ENCODE data around the gene LAG3. TPM values are rescaled to one million over a fixed set of nuclear protein-coding genes. Genes with fewer than 3 reads are reported as not detected.
"Not testable (repeated sequence)": the region's sequence is repeated elsewhere in the genome, so short reads cannot be mapped to it uniquely, and the experiment has no call there.

The LAG3 gene
- polyA plus RNA-seq (ENCODE audit: insufficient read length), result 0.80 TPM

GRCh38 chr12:6772331-6772695 lies at the start of gene LAG3:
LAG3 (plus strand) TSS chr12:6772520; CDS start chr12:6772853, 333 bp downstream.
- DNase-seq, result no peak

DNA sequence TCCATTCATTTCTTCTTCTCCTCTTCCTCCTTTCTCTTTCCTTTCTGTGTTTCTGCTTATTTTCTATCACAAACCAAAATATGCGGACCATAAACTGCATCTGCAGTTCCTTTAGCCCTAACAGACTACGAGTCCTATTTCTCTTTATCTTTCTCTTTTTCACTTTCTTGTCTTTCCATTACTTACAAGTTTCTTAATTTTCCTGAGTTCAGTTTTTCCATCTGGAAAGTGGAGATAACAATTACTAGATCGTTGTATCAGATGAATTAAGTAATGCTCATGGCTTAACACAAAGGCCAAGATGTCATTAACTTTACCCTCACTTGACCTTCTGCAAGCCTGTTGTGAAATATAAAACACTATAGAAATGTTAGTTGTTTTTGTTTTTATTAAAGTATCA lies 49.5 kb upstream of the LAG3 start:
- DNase-seq, result no peak

DNA sequence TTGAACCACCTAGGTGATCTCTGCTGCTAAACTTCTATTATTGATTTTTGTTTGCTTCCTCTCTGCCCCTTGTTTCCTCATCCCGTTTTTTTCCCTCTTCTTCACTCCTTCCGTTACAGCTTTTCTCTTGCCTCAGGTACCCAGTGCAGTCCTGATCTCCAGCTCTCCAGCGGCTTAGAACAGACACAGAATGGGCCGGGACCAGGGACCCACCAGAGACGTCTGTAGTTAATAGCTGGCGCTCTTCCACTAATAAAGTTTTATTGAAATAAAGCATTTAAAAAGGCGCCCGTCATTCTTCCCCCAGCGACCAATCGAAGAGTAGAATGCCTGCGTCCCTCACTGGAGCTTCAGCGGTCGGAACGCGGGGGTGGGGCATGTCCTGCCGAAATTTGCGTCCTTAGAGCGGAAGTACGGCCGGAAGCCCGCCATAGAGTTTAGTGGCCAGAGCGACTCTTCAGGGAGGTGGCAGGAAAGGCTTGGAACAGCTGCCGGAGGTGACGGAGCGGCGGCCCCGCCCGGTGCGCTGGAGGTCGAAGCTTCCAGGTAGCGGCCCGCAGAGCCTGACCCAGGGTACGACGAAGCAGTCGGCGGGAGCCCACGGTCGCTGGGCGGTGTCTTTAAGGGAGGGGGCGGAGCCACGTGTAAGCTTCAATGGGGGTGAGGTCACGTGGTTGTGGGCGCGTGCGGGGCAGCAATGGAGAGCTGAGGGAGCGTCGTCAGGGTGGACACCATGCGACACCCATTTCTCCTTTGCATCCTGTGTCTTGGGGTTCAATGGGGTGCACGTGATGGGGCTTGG lies 48.5 kb upstream of the LAG3 start, which contains the start of gene COPS7A:
Gene COPS7A (plus strand): TSS at position 440 of the 802 bp plus-strand sequence. CDS start 611 bp downstream, outside the sequence.
- peak; percentile 97 for DNase-seq

DNA sequence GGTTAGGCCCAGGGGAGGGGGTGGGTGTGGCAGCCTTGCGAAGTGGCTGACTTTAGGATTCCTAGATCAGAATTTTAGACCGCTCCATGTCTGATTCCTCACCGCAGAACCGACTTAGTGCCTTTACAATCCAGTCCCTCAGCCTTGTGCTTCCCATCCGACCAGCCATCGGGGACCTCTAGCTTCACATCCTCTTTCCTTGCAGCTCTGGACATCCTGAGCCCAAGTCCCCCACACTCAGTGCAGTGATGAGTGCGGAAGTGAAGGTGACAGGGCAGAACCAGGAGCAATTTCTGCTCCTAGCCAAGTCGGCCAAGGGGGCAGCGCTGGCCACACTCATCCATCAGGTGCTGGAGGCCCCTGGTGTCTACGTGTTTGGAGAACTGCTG lies 47.9 kb upstream of the LAG3 start:
- DNase-seq, result peak; percentile 15

DNA sequence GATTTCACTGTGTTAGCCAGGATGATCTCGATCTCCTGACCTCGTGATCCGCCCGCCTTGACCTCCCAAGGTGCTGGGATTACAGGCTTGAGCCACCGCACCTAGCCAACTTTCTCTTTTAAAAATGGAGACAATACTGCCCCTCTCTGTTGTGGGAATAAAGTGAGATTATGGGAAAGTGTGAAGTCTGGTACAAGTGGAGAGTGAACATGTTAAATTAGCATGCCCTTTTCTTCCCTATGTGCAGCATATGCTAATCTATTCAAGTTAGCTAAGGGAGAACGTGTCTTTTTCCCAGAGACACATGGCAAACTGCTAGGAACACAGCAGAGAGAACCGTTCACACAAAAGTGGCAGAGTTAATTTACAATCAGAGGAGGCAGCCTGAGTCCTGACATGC lies 47.0 kb upstream of the LAG3 start:
- no peak for DNase-seq

DNA sequence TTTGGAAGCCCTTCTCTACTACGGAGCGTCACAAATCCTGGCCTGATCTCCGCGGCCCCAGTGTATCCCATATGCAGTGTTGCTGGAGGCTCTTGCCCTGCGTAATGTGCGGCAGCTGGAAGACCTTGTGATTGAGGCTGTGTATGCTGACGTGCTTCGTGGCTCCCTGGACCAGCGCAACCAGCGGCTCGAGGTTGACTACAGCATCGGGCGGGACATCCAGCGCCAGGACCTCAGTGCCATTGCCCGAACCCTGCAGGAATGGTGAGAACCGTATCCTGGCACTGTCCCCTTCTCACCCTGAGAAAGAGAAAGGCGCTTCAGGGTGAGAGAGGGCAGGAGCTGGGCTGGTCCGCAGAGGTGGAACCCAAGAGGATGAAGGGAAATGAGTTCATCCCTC lies 43.1 kb upstream of the LAG3 start:
- no peak for DNase-seq

- no peak for DNase-seq
These were observed 42.2 kb upstream of the LAG3 start for GRCh38 chr12:6730169-6730568.

- no peak for DNase-seq
These were observed 37.6 kb upstream of the LAG3 start for GRCh38 chr12:6734506-6735387.

GRCh38 chr12:6735448-6736191 lies 36.7 kb upstream of the LAG3 start:
- DNase-seq, result no peak

GRCh38 chr12:6736754-6737153 lies 35.6 kb upstream of the LAG3 start:
- no peak for DNase-seq

DNA sequence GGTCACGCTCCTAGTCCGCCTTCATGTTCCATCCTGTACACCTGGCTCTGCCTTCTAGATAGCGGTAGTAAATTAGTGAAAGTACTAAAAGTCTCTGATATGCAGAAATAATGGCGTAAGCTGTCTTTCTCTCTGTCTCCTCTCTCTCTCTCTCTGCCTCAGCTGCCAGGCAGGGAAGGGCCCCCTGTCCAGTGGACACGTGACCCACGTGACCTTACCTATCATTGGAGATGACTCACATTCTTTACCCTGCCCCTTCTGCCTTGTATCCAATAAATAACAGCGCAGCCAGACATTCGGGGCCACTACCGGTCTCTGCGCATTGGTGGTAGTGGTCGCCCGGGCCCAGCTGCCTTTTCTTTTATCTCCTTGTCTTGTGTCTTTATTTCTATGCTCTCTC lies 30.2 kb upstream of the LAG3 start:
- not testable (repeated sequence) for DNase-seq

DNA sequence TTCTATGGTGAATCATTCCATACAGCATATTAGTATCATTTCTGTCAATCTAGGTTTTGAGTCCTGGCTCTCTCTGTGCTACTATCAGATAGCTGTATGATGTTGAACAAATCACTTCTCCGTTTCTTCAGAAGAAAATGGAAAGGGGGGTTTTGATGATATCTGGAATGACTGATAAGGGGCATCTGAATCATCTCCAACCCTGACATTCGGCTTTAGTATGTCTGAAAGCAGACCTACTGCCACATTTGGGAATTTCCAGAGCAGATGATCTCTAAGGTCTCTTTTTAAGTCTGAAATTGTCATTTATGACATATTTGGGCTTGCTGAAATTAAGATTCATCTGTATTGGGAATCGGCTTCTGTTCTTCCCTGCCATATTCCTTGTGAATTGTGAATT lies 29.5 kb upstream of the LAG3 start:
- DNase-seq, result no peak

GRCh38 chr12:6743300-6743699 lies 29.0 kb upstream of the LAG3 start:
- not testable (repeated sequence) for DNase-seq

DNA sequence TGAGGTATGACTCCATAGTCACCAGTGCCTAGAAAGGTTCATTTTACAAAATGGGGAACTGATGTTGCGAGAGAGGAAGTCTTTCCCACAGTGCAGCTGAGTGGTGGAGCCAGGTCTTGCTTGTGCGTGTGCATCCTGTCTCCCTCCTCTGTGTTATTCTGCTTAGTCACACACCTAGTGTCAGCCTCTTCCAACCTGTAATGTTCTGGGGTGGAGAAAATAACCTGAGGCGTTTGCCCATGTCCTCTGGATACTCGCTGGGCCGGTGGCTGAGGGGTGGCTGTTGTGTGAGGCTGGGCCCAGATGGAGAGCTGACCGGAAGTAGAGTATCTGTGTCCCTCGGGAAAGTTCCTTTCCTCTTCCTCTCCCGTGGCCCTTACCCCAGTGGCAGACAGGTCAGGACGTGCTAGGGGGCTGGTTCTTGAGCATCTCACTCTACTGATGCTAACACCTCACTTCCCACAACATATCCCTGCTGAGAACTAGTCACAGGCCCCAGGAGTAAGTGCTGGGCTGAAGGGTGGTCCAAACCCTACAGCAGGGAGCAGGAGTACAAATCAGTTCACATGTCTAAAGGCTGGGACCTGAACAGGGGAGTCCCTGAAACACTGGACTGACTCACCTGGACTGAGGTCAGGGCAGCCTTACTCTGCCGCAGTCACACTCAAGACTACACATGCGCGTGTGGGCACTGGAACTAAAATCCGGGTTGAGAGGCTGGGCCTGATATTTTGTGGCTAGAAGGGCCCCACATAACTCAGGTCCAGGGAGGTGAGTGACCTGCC lies 26.4 kb upstream of the LAG3 start:
- no peak for DNase-seq

DNA sequence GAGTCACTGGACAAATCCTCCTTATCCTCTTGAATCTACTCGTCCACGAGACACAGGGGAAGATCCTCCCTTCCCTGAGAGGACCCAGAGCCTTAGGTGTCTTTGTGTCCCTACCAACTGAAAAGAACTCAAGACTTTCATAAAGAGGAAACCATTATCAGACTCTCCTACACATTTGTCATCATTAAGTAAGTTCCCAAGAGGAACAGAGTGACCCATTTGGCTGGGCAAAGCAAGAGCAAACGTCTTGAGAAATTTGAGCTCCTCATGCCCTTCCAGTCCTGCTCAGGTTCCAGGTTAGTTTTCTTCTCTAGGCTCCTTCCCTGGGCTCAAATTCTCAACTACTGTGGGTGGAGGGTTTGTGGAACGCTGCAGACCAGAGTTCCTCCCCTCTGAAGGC lies 25.1 kb upstream of the LAG3 start:
- no peak for DNase-seq

GRCh38 chr12:6748761-6749160 lies 23.6 kb upstream of the LAG3 start:
- no peak for DNase-seq

DNA sequence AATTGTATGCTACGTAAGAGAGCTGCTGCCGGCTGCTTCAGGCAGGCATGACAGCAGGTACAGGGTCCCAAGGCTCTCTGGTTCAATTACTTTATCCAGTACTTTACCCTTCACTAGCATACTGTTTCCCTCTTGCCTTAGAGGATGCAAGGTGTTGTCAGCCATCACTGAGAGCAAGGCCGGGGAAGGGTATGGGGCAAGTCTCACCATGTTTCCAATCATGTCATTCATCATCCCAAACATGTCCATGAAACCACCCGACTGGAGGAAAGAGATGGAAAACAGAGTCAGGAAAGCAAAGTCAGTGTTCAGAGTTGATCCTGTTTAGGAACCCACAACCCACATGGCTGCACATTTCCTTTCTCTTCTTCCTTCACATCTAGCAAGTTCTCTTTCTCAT lies 21.8 kb upstream of the LAG3 start:
- DNase-seq, result no peak

DNA sequence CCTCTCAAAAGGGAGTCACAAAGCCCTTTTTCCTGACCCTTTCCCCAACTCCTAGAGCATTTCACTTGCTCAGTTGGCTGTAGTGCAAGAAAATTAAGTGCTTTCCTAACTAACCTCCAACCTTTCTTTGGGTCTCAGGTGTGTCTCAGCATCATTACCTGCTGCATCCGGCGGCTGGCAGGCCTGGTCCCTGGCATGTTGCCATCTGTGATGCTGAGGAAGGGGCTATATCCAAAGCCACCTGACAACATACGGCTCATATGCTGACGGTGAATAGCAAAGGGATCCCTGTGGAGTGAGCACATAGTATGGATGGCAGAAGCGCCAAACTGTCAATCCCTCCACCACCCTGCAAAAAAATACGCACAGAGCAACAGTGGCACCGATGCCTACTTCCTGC lies 20.6 kb upstream of the LAG3 start:
- no peak for DNase-seq

- peak; percentile 59 for DNase-seq
These were observed 20.0 kb upstream of the LAG3 start for GRCh38 chr12:6752167-6752920.

DNA sequence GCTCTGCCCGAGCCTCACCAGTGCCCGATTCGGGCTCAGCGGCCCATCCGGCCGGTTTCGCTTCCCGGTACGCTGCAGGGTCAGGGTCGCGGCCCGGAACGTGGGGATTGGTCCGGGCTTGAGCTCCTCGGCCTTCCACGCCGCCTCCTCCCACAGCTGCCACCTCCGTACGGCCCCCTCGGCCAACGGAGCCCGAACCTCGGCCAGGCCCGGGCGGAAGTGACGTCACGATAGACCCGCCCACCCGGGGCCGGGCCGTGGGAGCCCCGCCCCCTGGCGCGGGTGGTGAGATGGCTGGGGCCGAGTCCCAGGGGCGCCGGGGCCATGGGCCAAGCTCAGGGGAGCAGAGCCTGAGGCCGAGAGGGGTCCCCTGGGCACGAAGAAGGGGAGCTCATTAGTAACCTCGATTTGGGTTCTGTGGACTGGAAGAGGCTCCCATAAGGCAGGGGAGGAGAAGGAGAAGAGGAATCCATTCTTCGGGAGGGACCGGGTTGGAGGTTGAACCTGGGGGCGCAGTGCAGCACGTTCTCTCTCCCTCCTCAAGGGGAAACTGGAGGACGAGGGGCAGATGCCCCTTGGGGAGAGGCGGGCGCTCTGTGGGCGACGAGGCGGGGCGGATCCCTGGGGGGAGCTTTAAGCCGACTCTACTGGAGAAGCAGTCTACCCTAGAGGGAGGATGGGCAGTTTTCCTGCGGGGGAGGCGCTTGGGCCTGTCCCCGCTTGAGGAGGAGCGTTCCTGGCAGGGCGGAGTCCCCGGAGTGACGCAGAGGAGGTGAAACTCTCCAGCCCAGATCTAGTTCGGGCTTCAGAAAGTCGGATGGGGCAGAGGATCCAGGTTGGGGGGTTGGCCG lies 19.2 kb upstream of the LAG3 start, which contains the start of gene MLF2:
Gene MLF2 (minus strand): TSS at position 221 of the 851 bp plus-strand sequence. CDS start 807 bp downstream, outside the sequence.
- peak; percentile 99 for DNase-seq
